Measurements from ENCODE around the gene PSPC1.
"Not testable (repeated sequence)": the region's sequence is repeated elsewhere in the genome, so short reads cannot be mapped to it uniquely, and the experiment has no call there.

PSPC1 gene

DNA sequence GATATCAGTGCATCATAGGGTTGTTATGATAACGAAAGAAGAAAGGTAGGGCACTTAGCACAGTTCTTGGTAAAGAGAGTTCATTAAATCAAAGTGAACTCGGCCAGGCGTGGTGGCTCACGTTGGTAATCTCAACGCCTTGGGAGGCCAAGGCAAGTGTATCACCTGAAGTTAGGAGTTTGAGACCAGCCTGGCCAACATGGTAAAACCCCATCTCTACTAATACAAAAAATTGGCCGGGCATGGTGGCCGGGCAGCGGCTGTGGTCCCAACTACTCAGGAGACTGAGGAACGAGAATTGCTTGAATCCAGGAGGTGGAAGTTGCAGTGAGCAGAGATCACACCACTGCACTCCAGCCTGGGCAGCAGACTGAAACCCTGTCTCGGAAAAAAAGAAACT lies 19.1 kb downstream of the PSPC1 start:
- DNase-seq: no peak

- DNase-seq: no peak
These were observed 23.1 kb downstream of the PSPC1 start for GRCh38 chr13:19759669-19760068.

GRCh38 chr13:19742643-19743042 lies 40.1 kb downstream of the PSPC1 start:
- DNase-seq: no peak

GRCh38 chr13:19737844-19738557 lies 44.7 kb downstream of the PSPC1 start:
- no peak for DNase-seq

DNA sequence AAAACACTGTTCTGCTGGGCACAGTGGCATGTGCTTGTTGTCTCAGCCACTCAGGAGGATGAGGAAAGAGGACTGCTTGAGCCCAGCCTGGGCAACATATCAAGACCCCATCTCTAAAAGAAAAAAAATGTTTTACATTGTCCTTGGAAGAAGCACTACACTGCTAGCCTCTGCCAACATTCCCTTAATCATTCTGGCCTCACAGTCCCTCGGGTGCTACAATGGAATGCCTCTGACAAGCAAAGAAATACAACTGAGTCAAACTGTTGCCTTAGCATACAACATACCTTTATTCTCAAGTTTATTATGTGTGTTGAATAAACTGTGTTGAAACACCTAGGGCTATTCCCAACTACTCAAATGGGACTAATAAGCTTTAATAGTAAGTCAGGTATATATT lies 56.1 kb downstream of the PSPC1 start:
- no peak for DNase-seq

DNA sequence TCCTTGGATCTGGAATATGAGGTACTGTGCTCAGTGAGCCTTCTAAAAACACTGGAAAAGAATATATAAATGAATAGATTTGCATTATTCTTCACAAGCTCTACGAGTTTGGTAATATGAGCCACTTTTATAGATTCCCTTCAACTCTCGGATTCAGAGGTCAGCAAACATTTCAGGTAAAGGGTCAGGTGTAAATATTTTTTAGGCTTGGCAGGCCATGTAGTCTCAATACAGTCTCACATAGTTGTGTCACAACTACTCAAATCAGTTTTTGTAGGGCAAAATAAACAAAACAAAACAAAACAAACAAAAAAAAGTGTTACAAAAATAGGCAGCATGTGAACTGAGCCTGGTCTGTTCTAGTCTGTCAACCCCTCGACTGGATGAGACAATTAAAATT lies 57.4 kb downstream of the PSPC1 start:
- DNase-seq: no peak

DNA sequence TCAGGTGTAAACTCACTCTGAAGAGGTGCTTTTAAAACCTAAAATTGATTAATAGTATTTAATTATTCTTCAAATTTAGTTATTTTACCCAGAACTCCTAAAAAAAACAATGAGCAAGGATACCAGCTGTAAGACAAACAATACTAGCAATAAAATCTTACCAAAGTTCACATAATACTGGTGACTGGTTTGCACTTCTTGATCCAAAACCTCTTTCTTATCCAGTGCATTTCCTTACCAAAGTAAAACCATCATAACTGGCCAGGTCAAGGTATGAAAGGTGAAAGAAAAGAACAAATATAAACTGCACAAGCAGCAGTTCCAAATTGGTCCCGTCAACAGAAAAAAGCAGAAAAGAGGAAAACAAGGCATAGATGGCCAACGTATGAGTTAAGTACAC lies 62.7 kb downstream of the PSPC1 start:
- no peak for DNase-seq

DNA sequence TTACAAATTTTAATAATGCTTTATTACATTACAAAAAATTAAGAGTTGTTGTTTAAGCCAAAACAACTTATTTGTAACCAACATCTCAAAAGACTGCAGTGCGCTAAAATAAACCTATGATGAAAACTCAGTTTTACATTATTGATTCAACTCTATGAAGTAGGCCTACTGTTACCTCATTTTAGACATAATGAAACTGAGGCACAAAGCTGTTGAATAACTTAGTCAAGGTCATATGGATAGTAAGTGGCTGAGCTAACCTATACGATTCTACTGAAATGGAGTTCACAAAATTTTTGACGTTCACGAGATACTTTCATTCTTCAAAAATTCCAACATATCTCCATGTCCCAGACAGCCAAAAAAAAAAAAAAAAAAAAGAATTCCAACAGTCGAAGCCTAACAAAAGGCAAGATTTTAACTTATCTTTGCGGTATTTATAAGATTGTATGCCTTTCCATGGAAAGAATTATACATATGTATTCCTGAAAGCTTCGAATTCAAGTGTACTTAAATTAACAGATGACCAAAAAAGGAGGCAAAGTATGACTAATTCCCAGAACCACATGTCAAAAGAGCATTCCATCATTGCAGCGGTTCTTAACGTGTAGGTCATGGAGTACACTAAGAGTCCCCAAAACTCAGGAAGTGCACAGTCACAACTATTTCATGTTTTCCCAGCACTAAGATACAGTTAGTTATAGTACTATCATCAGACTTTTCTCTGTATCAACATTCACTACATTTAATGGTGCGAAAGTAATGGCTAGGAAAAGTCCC lies 69.4 kb downstream of the PSPC1 start:
- no peak for DNase-seq

DNA sequence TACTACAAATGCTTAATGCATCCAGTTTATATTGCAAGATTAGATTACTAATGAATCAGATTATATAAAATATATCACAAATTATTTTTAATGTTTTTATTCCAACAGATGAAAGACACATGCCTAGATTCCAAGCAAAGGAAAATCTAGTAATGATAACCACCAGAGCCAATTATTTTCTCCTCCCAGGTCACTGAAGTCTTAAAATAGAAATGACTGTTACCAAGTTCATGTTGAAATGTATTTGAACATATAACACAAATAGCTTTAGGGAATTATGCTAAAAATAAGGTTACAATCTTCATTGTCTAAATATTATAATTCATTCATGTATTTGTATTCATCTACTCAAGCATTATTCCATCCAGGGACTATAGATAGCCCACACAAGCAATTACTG lies 73.0 kb downstream of the PSPC1 start:
- not testable (repeated sequence) for DNase-seq

GRCh38 chr13:19709039-19709438 lies 73.7 kb downstream of the PSPC1 start:
- not testable (repeated sequence) for DNase-seq

DNA sequence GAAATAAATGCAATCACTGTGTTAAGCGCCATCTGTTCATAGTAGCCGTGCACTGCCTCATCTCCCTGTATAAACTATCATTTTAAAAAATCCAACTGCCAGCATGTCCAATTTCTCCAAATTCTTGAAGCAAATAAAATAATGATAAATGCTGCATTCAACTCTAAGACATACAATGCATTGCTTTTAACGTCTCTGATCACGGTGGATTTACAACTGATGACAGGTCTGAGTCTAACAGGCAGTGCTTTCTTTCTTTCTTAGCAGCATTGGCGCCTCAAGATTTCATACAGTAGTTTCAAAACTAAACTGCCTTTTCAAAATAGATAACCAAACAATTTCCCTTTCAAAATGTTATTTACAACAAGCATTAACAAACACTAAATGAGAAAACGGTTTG lies 78.5 kb downstream of the PSPC1 start:
- not testable (repeated sequence) for DNase-seq

GRCh38 chr13:19701619-19702018 lies 81.1 kb downstream of the PSPC1 start:
- not testable (repeated sequence) for DNase-seq

DNA sequence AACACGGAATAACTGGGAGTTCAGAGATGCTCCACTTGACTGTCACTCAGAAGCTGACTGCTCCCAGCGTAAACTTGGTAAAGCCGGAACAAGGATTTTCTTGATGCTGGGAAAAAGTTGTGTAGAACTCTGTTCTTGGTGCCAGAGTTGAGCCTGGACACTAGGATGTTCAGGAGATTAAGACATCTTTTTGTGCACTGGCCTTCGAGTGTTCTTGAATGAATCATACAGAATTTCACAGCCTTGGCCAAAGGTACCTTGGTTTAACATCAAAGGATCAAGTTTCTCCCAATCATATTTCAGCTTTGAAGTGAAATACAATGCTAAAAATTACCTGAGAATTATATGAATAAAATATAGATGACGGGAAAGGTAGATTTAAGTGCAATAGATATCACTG lies 81.8 kb downstream of the PSPC1 start:
- DNase-seq: not testable (repeated sequence)

DNA sequence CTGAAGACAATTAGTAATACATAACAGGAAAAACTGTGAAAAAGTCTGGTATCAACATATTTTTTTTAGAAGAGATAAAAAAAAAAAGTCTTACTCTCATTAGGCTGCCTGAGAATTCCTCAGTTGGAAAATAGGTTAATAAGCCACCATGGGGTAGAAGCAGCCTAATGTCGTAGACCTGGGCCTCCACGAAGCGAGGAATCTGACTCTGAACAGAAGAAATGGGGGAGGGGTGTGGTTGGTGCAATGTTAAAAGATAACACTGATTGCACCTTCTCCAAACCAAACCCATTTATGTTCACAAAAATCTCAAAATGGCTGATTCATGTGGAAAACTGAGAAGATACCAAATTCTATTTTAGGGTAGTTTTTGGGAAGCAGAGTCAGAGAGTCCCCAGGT lies 86.9 kb downstream of the PSPC1 start:
- no peak for DNase-seq

GRCh38 chr13:19695428-19695827 lies 87.3 kb downstream of the PSPC1 start:
- DNase-seq: no peak

- not testable (repeated sequence) for DNase-seq
These were observed 91.3 kb downstream of the PSPC1 start for GRCh38 chr13:19691447-19691846.

GRCh38 chr13:19685437-19685836 lies 97.3 kb downstream of the PSPC1 start:
- DNase-seq: no peak

DNA sequence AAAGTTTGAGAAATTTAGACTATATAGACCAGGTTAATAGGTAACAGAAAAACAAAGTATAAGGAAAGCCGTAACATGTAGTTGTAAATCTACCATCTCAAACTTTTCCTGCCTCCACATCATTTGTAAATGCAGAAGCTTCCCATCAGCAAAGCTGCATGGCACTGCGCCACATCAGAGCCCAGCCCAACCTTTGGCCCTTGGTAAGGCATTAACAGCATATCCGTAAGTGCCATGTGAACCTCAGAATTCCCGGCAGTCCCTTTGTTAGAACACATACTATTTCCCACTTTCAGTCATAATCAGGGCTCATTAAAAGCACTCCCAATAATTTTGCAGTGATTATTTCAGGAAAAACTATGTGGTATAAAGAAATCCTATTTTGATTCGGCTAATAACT lies 97.7 kb downstream of the PSPC1 start:
- DNase-seq: no peak

GRCh38 chr13:19681517-19681916 lies 101.2 kb downstream of the PSPC1 start:
- no peak for DNase-seq

GRCh38 chr13:19680751-19681150 lies 102.0 kb downstream of the PSPC1 start:
- DNase-seq: no peak

- DNase-seq: no peak
These were observed 106.6 kb downstream of the PSPC1 start for GRCh38 chr13:19676168-19676567.

DNA sequence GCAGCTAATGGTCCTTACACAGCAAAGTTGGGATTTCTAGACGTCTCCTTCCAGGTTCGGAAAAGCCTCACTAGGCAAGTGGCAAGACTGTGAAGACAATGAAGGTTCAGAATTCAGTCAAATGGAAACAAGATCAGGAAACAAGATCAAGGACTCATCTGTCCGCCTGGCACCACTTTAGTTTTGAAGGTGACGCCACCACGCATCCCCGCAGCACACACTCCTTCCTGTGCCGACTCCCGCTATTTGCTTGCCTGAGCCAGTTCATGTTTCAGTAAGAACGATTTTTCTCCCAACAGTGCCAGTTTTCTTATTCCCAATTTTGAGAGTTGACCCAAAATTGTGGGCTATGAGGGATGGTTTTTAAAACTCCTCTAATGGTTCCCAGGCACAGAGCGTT lies 107.8 kb downstream of the PSPC1 start:
- no peak for DNase-seq

- DNase-seq: no peak
These were observed 109.0 kb downstream of the PSPC1 start for GRCh38 chr13:19673473-19674430.
